ENCODE results near the gene DND1. TPM values are rescaled to one million over a fixed set of nuclear protein-coding genes. Genes with fewer than 3 reads are reported as not detected.

The DND1 gene
- total and polyA plus RNA-seq, 2 experiments from 2014 or later = 8.1 to 15.5 TPM

DNA sequence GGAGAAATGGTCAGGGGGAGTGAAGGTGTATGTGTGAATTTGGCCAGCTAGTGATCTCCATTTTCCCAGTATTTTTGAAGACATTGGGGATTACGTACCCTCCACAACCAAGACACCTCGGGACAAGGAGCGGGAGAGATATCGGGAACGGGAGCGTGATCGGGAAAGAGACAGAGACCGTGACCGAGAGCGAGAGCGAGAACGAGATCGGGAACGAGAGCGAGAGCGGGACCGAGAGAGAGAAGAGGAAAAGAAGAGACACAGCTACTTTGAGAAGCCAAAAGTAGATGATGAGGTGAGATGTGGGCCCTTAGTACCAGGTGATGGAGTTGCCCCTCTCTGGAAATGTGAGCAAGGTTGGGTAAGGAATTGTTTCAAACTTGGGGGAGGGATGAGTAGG lies 14.5 kb downstream of the DND1 start (continued):
- TF ChIP-seq, protein P1, sequence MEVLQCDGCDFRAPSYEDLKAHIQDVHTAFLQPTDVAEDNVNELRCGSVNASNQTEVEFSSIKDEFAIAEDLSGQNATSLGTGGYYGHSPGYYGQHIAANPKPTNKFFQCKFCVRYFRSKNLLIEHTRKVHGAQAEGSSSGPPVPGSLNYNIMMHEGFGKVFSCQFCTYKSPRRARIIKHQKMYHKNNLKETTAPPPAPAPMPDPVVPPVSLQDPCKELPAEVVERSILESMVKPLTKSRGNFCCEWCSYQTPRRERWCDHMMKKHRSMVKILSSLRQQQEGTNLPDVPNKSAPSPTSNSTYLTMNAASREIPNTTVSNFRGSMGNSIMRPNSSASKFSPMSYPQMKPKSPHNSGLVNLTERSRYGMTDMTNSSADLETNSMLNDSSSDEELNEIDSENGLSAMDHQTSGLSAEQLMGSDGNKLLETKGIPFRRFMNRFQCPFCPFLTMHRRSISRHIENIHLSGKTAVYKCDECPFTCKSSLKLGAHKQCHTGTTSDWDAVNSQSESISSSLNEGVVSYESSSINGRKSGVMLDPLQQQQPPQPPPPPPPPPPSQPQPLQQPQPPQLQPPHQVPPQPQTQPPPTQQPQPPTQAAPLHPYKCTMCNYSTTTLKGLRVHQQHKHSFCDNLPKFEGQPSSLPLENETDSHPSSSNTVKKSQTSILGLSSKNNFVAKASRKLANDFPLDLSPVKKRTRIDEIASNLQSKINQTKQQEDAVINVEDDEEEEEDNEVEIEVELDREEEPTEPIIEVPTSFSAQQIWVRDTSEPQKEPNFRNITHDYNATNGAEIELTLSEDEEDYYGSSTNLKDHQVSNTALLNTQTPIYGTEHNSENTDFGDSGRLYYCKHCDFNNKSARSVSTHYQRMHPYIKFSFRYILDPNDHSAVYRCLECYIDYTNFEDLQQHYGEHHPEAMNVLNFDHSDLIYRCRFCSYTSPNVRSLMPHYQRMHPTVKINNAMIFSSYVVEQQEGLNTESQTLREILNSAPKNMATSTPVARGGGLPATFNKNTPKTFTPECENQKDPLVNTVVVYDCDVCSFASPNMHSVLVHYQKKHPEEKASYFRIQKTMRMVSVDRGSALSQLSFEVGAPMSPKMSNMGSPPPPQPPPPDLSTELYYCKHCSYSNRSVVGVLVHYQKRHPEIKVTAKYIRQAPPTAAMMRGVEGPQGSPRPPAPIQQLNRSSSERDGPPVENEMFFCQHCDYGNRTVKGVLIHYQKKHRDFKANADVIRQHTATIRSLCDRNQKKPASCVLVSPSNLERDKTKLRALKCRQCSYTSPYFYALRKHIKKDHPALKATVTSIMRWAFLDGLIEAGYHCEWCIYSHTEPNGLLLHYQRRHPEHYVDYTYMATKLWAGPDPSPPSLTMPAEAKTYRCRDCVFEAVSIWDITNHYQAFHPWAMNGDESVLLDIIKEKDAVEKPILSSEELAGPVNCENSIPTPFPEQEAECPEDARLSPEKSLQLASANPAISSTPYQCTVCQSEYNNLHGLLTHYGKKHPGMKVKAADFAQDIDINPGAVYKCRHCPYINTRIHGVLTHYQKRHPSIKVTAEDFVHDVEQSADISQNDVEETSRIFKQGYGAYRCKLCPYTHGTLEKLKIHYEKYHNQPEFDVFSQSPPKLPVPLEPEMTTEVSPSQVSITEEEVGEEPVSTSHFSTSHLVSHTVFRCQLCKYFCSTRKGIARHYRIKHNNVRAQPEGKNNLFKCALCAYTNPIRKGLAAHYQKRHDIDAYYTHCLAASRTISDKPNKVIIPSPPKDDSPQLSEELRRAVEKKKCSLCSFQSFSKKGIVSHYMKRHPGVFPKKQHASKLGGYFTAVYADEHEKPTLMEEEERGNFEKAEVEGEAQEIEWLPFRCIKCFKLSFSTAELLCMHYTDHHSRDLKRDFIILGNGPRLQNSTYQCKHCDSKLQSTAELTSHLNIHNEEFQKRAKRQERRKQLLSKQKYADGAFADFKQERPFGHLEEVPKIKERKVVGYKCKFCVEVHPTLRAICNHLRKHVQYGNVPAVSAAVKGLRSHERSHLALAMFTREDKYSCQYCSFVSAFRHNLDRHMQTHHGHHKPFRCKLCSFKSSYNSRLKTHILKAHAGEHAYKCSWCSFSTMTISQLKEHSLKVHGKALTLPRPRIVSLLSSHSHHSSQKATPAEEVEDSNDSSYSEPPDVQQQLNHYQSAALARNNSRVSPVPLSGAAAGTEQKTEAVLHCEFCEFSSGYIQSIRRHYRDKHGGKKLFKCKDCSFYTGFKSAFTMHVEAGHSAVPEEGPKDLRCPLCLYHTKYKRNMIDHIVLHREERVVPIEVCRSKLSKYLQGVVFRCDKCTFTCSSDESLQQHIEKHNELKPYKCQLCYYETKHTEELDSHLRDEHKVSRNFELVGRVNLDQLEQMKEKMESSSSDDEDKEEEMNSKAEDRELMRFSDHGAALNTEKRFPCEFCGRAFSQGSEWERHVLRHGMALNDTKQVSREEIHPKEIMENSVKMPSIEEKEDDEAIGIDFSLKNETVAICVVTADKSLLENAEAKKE (CRISPR knock-in tag; IDR thresholded peaks at IDR 0.05) = no peak
- TF ChIP-seq STAT1 (IDR thresholded peaks at IDR 0.05; ENCODE audit: unreplicated experiment) = no peak
- no peak for TF ChIP-seq POLR2AphosphoS5 (IDR thresholded peaks at IDR 0.05; ENCODE audit: low read depth)
- TF ChIP-seq ZNF114 (CRISPR knock-in tag; IDR thresholded peaks at IDR 0.05) = no peak
- no peak for TF ChIP-seq ZNF331 (CRISPR knock-in tag; IDR thresholded peaks at IDR 0.05; ENCODE audit: low read depth)
- no peak for TF ChIP-seq JUNB (IDR thresholded peaks at IDR 0.05; ENCODE audit: unreplicated experiment)
- TF ChIP-seq CREB1 (CRISPR knock-in tag; IDR thresholded peaks at IDR 0.05; ENCODE audit: low read depth) = no peak
- no peak for TF ChIP-seq ETS1 (IDR thresholded peaks at IDR 0.05)
- TF ChIP-seq CTCF (conservative IDR thresholded peaks at IDR 0.05; ENCODE audit: low read depth in 2 of 2) = no peak
- TF ChIP-seq EZH2 (IDR thresholded peaks at IDR 0.05; ENCODE audit: low read depth, unreplicated experiment) = no peak
- no peak for TF ChIP-seq NANOG (IDR thresholded peaks at IDR 0.05; ENCODE audit: borderline replicate concordance)

All from GM23338 (cell line).